Testis (tissue), 3 donors: Measurements from ENCODE around the gene CAB39. TPM values are rescaled to one million over a fixed set of nuclear protein-coding genes. Genes with fewer than 3 reads are reported as not detected.
A peak's percentile ranks its signal among the peaks of the same experiment; 100 is the strongest.

Source experiments
- DNase-seq: peaks from one replicate; pipeline ENCODE4 v3.0.0-alpha.2; 2019
- H3K27ac ChIP-seq, 2 donors: fragments of 200-600 bp; sonication (generic); one replicate each; pipeline ENCODE4 v1.5.1; 2019
- H3K27me3 ChIP-seq: fragments of 200-600 bp; sonication (generic); one replicate; pipeline ENCODE4 v1.5.1; 2019
- H3K36me3 ChIP-seq: fragments of 200-600 bp; sonication (generic); one replicate; pipeline ENCODE4 v1.5.1; 2017; ENCODE audit warnings: low read depth; ENCODE audit errors: missing control alignments
- H3K4me1 ChIP-seq: fragments of 200-600 bp; sonication (generic); one replicate; pipeline ENCODE4 v1.5.1; 2019
- H3K4me3 ChIP-seq, 2 donors: fragments of 200-600 bp; sonication (generic); one replicate each; pipeline ENCODE4 v1.5.1; 2017 to 2019
- H3K9me3 ChIP-seq: fragments of 200-600 bp; sonication (generic); one replicate; pipeline ENCODE4 v1.5.1; 2017
- CTCF ChIP-seq, 3 experiments: fragments of 450-650 bp in 2 of 3; fragments of 200-600 bp in 1 of 3; sonication (generic) in 1 of 3; IDR thresholded peaks; one replicate each; pipeline ENCODE4 v1.5.1; 2016 to 2019; ENCODE audit warnings: antibody characterized with exemption in 3 of 3, mild to moderate bottlenecking in 2 of 3, moderate library complexity in 1 of 3
- POLR2A ChIP-seq: fragments of 450-650 bp; IDR thresholded peaks from one replicate; pipeline ENCODE4 v1.6.1; 2017; ENCODE audit warnings: antibody characterized with exemption, mild to moderate bottlenecking, moderate library complexity
- WGBS, 2 donors: methylation state at CpG; one replicate each; pipeline ENCODE4 v1.1.5; 2018; 5-methylcytosine and 5-hydroxymethylcytosine counted together
- intact Hi-C: fragments of 100-400 bp; cut with DNase I; formaldehyde crosslinking; loops from one replicate; pipeline ENCODE4 v1.15.1; 2023; ENCODE audit warnings: low total_unique reads
- polyA plus RNA-seq: library from polyadenylated mRNA; stranded (reverse); fragments of 350-450 nt; fragmentation: Illumina TruSeq; extraction: RNeasy Lipid Tissue Mini Kit (QIAGEN cat#74804); gene quantifications from one replicate; pipeline ENCODE4 v1.2.3, GENCODE V29; 2014; ENCODE audit warnings: low read depth, low replicate concordance; ENCODE audit not compliant: insufficient read depth
- total RNA-seq, 2 donors: library from RNA; depleted of rRNA; stranded (reverse); fragments of >200 nt; gene quantifications; one replicate each; pipeline ENCODE4 v1.2.3, GENCODE V29; 2016

CAB39 gene
- total and polyA plus RNA-seq, 3 donors from 2014 or later = 76.1 to 82.2 (median 76.8) TPM

- 50 to 54% methylated on average over 2 of the region's 2 CpGs for WGBS, 2 donors
- H3K27ac ChIP-seq = no peak overlapping the region
- intact Hi-C loops = no loop called here
- TF ChIP-seq POLR2A = no peak
- no peak for TF ChIP-seq CTCF (IDR thresholded peaks at IDR 0.05)
- no peaks in the 10 kb centered on the region for H3K9me3 ChIP-seq
- DNase-seq = no peak
- H3K36me3 ChIP-seq = no peaks in the 10 kb centered on the region
- peaks cover 6% of the 10 kb centered on the region for H3K4me1 ChIP-seq
- no peak overlapping the region for H3K4me3 ChIP-seq
- no peaks in the 10 kb centered on the region for H3K27me3 ChIP-seq
These were observed 24.2 kb upstream of the CAB39 start for GRCh38 chr2:230688490-230688889.

- 25 to 42% methylated on average over 2 to 9 of the region's 9 CpGs for WGBS, 2 donors
- TF ChIP-seq POLR2A (no peak), CTCF (IDR thresholded peaks at IDR 0.05) (no peak)
- no peaks in the 10 kb centered on the region for H3K36me3 ChIP-seq
- H3K27me3 ChIP-seq = no peaks in the 10 kb centered on the region
- H3K4me1 ChIP-seq = peaks cover 6% of the 10 kb centered on the region
- intact Hi-C loops = no loop called here
- no peak overlapping the region for H3K27ac ChIP-seq
- DNase-seq = peak; percentile 93
- H3K4me3 ChIP-seq = no peak overlapping the region
- H3K9me3 ChIP-seq = no peaks in the 10 kb centered on the region
These were observed 22.2 kb upstream of the CAB39 start for GRCh38 chr2:230690439-230690838.

GRCh38 chr2:230691005-230691647, 21.5 kb upstream of the CAB39 start:
- no peak for DNase-seq
- Histone ChIP-seq H3K4me1 (peaks cover 6% of the 10 kb centered on the region), H3K27me3 (no peaks in the 10 kb centered on the region), H3K36me3 (no peaks in the 10 kb centered on the region), H3K27ac (no peak overlapping the region), H3K4me3 (no peak overlapping the region), H3K9me3 (no peaks in the 10 kb centered on the region)
- WGBS, 2 donors = 53 to 75% methylated on average over 4 of the region's 4 CpGs
- intact Hi-C loops = no loop called here
- no peak for TF ChIP-seq CTCF (IDR thresholded peaks at IDR 0.05)
- no peak for TF ChIP-seq POLR2A

GRCh38 chr2:230692760-230693159, 19.9 kb upstream of the CAB39 start:
- Histone ChIP-seq H3K27me3 (no peaks in the 10 kb centered on the region), H3K4me3 (no peak overlapping the region), H3K27ac (no peak overlapping the region), H3K4me1 (peaks cover 6% of the 10 kb centered on the region), H3K9me3 (no peaks in the 10 kb centered on the region), H3K36me3 (no peaks in the 10 kb centered on the region)
- no peak for DNase-seq
- TF ChIP-seq POLR2A (no peak), CTCF (IDR thresholded peaks at IDR 0.05) (no peak)
- intact Hi-C loops = no loop called here
- 79 to 87% methylated on average over 2 of the region's 2 CpGs for WGBS, 2 donors

- no peak overlapping the region for H3K27ac ChIP-seq
- H3K27me3 ChIP-seq = no peaks in the 10 kb centered on the region
- no peaks in the 10 kb centered on the region for H3K9me3 ChIP-seq
- DNase-seq = no peak
- H3K4me3 ChIP-seq = no peak overlapping the region
- intact Hi-C loops = no loop called here
- H3K4me1 ChIP-seq = peaks cover 6% of the 10 kb centered on the region
- no peak for TF ChIP-seq CTCF (IDR thresholded peaks at IDR 0.05)
- no peak for TF ChIP-seq POLR2A
- 94 to 97% methylated on average over 6 of the region's 6 CpGs for WGBS, 2 donors
- no peaks in the 10 kb centered on the region for H3K36me3 ChIP-seq
These were observed 19.2 kb upstream of the CAB39 start for GRCh38 chr2:230693411-230693810.
